Astrocyte (in vitro differentiated cells and primary cell): ENCODE results near the gene TBC1D16. TPM values are rescaled to one million over a fixed set of nuclear protein-coding genes. Genes with fewer than 3 reads are reported as not detected.

ENCODE experiments used
- DNase-seq: peaks from one replicate; pipeline ENCODE4 v3.0.0-alpha.2; 2010; ENCODE audit warnings: low read depth
- FAIRE-seq: peaks from 2 replicates; lab custom pipeline; 2011; peaks lifted over from hg19 to GRCh38; lab: Jason Lieb, UNC
- H2AFZ ChIP-seq: 2 replicates; pipeline ENCODE4 v1.6.0; 2012; ENCODE audit warnings: low read depth, low read length, inconsistent platforms
- H3K27ac ChIP-seq: 2 replicates; pipeline ENCODE4 v1.5.1; 2011; ENCODE audit warnings: low read depth, low read length, inconsistent platforms
- H3K27me3 ChIP-seq: 2 replicates; pipeline ENCODE4 v1.6.0; 2011; ENCODE audit warnings: low read length, inconsistent platforms; ENCODE audit not compliant: insufficient read depth
- H3K36me3 ChIP-seq: 2 replicates; pipeline ENCODE4 v1.5.1; 2011; ENCODE audit warnings: low read length, inconsistent platforms; ENCODE audit not compliant: insufficient read depth
- H3K4me1 ChIP-seq: 2 replicates; pipeline ENCODE4 v1.5.1; 2011; ENCODE audit warnings: low read length, inconsistent platforms; ENCODE audit not compliant: insufficient read depth
- H3K4me2 ChIP-seq: 2 replicates; pipeline ENCODE4 v1.6.0; 2012; ENCODE audit warnings: low read length, inconsistent platforms
- H3K4me3 ChIP-seq: 2 replicates; pipeline ENCODE4 v1.5.1; 2011; ENCODE audit warnings: low read depth, mild to moderate bottlenecking, low read length, inconsistent platforms; ENCODE audit not compliant: insufficient read depth
- H3K79me2 ChIP-seq: 2 replicates; pipeline ENCODE4 v1.6.0; 2012; ENCODE audit warnings: mild to moderate bottlenecking, low read length, inconsistent platforms; ENCODE audit not compliant: insufficient read depth
- H3K9ac ChIP-seq: 2 replicates; pipeline ENCODE4 v1.6.0; 2012; ENCODE audit warnings: mild to moderate bottlenecking, low read length, inconsistent platforms
- H3K9me3 ChIP-seq: 2 replicates; pipeline ENCODE4 v1.5.1; 2012; ENCODE audit warnings: low read depth, mild to moderate bottlenecking, low read length, inconsistent platforms; ENCODE audit not compliant: insufficient read depth
- H4K20me1 ChIP-seq: 2 replicates; pipeline ENCODE4 v1.6.0; 2012; ENCODE audit warnings: low read length, inconsistent platforms; ENCODE audit not compliant: insufficient read depth
- H3K27ac Mint-ChIP-seq: one replicate; pipeline ENCODE4 v1.8.0; 2021; ENCODE audit warnings: mild to moderate bottlenecking, mixed read lengths; ENCODE audit not compliant: unreplicated experiment
- H3K27me3 Mint-ChIP-seq: one replicate; pipeline ENCODE4 v1.8.0; 2021; ENCODE audit warnings: low read depth, mixed read lengths; ENCODE audit not compliant: unreplicated experiment
- H3K36me3 Mint-ChIP-seq: one replicate; pipeline ENCODE4 v1.8.0; 2021; ENCODE audit warnings: low read depth, mixed read lengths; ENCODE audit not compliant: unreplicated experiment
- H3K4me1 Mint-ChIP-seq: one replicate; pipeline ENCODE4 v1.8.0; 2021; ENCODE audit warnings: low read depth, mixed read lengths; ENCODE audit not compliant: unreplicated experiment
- H3K4me3 Mint-ChIP-seq: one replicate; pipeline ENCODE4 v1.8.0; 2021; ENCODE audit warnings: mild to moderate bottlenecking, moderate library complexity, mixed read lengths; ENCODE audit not compliant: unreplicated experiment
- H3K9me3 Mint-ChIP-seq: one replicate; pipeline ENCODE4 v1.8.0; 2021; ENCODE audit warnings: mild to moderate bottlenecking, mixed read lengths; ENCODE audit not compliant: unreplicated experiment
- EZH2 ChIP-seq: IDR thresholded peaks from 2 replicates; pipeline ENCODE4 v1.6.1; 2012; ENCODE audit warnings: mild to moderate bottlenecking, low read length, inconsistent platforms; ENCODE audit not compliant: insufficient read depth
- total RNA-seq: library from RNA; stranded (reverse); gene quantifications from 2 replicates; pipeline ENCODE4 v1.2.1, GENCODE V29; 2021
- TF ChIP-seq, protein P1 (sequence below): IDR thresholded peaks from 2 replicates; pipeline ENCODE4 v1.5.1; 2011; ENCODE audit warnings: low read depth, mild to moderate bottlenecking, inconsistent platforms, low read length, moderate library complexity; ENCODE audit not compliant: insufficient read depth

TBC1D16 gene
- total RNA-seq, 1 donor from 2014 or later: 37.6 TPM

DNA sequence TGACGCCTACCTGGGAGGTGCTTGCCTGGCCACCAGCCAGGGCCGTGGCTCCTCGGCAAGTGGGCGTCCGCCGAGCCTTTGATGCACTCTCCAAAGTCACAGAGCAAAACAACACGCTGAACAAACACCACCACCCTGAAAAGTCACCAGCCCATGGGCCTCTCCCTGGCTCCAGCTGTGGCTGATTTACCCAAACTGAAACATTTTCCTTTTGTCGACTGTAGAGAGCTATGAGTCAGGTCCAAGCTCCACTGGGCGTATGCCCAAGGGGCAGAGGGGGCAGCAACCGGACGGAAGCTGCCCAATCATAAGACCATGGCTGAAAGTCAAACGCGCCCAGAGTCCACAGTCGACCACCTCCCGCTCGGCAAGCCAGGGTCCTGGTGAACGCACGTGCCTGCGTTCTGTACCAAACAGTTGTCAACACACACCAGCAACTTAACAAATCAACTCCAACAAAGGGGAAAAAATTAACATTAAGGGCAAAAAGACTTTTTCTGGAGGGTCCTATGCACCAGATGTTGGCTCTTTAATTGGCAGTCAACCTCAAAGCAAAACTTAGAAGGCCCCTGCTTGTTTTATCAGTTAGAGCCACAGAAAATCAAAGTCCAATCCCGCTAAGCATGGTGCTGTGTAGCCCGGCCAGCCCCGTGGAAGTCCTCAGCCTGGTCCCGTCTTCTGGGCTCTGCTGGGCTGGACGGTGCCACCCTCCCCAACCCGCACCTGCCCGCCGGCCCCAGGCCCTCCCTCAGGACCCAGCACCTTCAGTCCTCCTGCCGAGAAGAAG lies 47.3 kb downstream of the TBC1D16 start:
- Histone ChIP-seq H4K20me1 (peaks cover 21% of the 10 kb centered on the region), H3K9me3 (no peaks in the 10 kb centered on the region), H3K36me3 (no peaks in the 10 kb centered on the region), H2AFZ (no peak overlapping the region), H3K27ac (peak overlapping the region; percentile 27), H3K4me2 (peak overlapping the region; percentile 76), H3K27me3 (no peaks in the 10 kb centered on the region), H3K9ac (peak overlapping the region; percentile 32), H3K4me3 (peak overlapping the region; percentile 17), H3K79me2 (peaks cover 7% of the 10 kb centered on the region), H3K4me1 (peaks cover 44% of the 10 kb centered on the region)
- H3K36me3 Mint-ChIP-seq: peaks cover 6% of the 10 kb centered on the region
- H3K9me3 Mint-ChIP-seq: no peaks in the 10 kb centered on the region
- peaks cover 25% of the 10 kb centered on the region for H3K4me1 Mint-ChIP-seq
- peaks cover 3% of the 10 kb centered on the region for H3K27me3 Mint-ChIP-seq
- DNase-seq (peak; percentile 73), FAIRE-seq (no peak)
- H3K4me3 Mint-ChIP-seq: peak overlapping the region; percentile 36
- H3K27ac Mint-ChIP-seq: peak overlapping the region; percentile 80
- TF ChIP-seq, protein P1, sequence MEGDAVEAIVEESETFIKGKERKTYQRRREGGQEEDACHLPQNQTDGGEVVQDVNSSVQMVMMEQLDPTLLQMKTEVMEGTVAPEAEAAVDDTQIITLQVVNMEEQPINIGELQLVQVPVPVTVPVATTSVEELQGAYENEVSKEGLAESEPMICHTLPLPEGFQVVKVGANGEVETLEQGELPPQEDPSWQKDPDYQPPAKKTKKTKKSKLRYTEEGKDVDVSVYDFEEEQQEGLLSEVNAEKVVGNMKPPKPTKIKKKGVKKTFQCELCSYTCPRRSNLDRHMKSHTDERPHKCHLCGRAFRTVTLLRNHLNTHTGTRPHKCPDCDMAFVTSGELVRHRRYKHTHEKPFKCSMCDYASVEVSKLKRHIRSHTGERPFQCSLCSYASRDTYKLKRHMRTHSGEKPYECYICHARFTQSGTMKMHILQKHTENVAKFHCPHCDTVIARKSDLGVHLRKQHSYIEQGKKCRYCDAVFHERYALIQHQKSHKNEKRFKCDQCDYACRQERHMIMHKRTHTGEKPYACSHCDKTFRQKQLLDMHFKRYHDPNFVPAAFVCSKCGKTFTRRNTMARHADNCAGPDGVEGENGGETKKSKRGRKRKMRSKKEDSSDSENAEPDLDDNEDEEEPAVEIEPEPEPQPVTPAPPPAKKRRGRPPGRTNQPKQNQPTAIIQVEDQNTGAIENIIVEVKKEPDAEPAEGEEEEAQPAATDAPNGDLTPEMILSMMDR: no peak
- no peak for TF ChIP-seq EZH2

GRCh38 chr17:79987935-79988184 lies 47.8 kb downstream of the TBC1D16 start:
- Mint-ChIP-seq H3K36me3 (peaks cover 6% of the 10 kb centered on the region), H3K4me3 (no peak overlapping the region), H3K27ac (peak overlapping the region; percentile 80), H3K27me3 (peaks cover 3% of the 10 kb centered on the region), H3K9me3 (no peaks in the 10 kb centered on the region), H3K4me1 (peaks cover 27% of the 10 kb centered on the region)
- H2AFZ ChIP-seq: no peak overlapping the region
- H4K20me1 ChIP-seq: peaks cover 21% of the 10 kb centered on the region
- no peaks in the 10 kb centered on the region for H3K36me3 ChIP-seq
- H3K79me2 ChIP-seq: peaks cover 10% of the 10 kb centered on the region
- peak overlapping the region; percentile 76 for H3K4me2 ChIP-seq
- H3K9me3 ChIP-seq: no peaks in the 10 kb centered on the region
- peak overlapping the region; percentile 32 for H3K9ac ChIP-seq
- FAIRE-seq (no peak), DNase-seq (no peak)
- H3K4me3 ChIP-seq: peak overlapping the region; percentile 17
- peaks cover 44% of the 10 kb centered on the region for H3K4me1 ChIP-seq
- H3K27me3 ChIP-seq: no peaks in the 10 kb centered on the region
- peak overlapping the region; percentile 27 for H3K27ac ChIP-seq
- TF ChIP-seq, protein P1: no peak
- no peak for TF ChIP-seq EZH2
